Parathyroid adenoma (tissue), 2 donors: Measurements from ENCODE around the gene KRT34.

Experiments used
- H2AFZ ChIP-seq: fragments of 300-600 bp; sonication (generic); one replicate; pipeline ENCODE4 v1.7.0; 2017; ENCODE audit warnings: antibody characterized with exemption, mild to moderate bottlenecking
- H3K27ac ChIP-seq: fragments of 300-600 bp; sonication (generic); one replicate; pipeline ENCODE4 v1.7.0; 2017
- H3K27me3 ChIP-seq: fragments of 300-600 bp; sonication (generic); one replicate; pipeline ENCODE4 v1.7.0; 2017; ENCODE audit warnings: low read length; ENCODE audit not compliant: control insufficient read depth, insufficient read depth
- H3K36me3 ChIP-seq: fragments of 300-600 bp; sonication (generic); one replicate; pipeline ENCODE4 v1.7.0; 2017; ENCODE audit warnings: low read length; ENCODE audit not compliant: control insufficient read depth, insufficient read depth
- H3K4me1 ChIP-seq: fragments of 300-600 bp; sonication (generic); one replicate; pipeline ENCODE4 v1.7.0; 2017; ENCODE audit warnings: control low read depth
- H3K4me2 ChIP-seq: fragments of 300-600 bp; sonication (generic); one replicate; pipeline ENCODE4 v1.7.0; 2017; ENCODE audit warnings: low read length
- H3K4me3 ChIP-seq: fragments of 300-600 bp; sonication (generic); one replicate; pipeline ENCODE4 v1.7.0; 2017; ENCODE audit warnings: low read depth, low read length
- H3K79me2 ChIP-seq: fragments of 300-600 bp; sonication (generic); one replicate; pipeline ENCODE4 v1.7.0; 2017; ENCODE audit warnings: control low read depth
- H3K9ac ChIP-seq: fragments of 300-600 bp; sonication (generic); one replicate; pipeline ENCODE4 v1.7.0; 2017; ENCODE audit warnings: mild to moderate bottlenecking
- H3K9me3 ChIP-seq: fragments of 300-600 bp; sonication (generic); one replicate; pipeline ENCODE4 v1.7.0; 2017; ENCODE audit warnings: low read length; ENCODE audit not compliant: control insufficient read depth
- CTCF ChIP-seq: fragments of 300-600 bp; sonication (generic); IDR thresholded peaks from one replicate; pipeline ENCODE4 v1.7.0; 2017; ENCODE audit warnings: antibody characterized with exemption, mild to moderate bottlenecking
- donor health status: primary hyperparathyroidism.

KRT34 gene

GRCh38 chr17:41343029-41343428 lies 39.1 kb downstream of the KRT34 start:
- Histone ChIP-seq H3K4me3 (no peak overlapping the region), H2AFZ (no peak overlapping the region), H3K79me2 (no peaks in the 10 kb centered on the region), H3K27ac (no peak overlapping the region), H3K9me3 (no peaks in the 10 kb centered on the region), H3K27me3 (no peaks in the 10 kb centered on the region), H3K4me1 (peaks cover 3% of the 10 kb centered on the region), H3K9ac (no peak overlapping the region), H3K36me3 (no peaks in the 10 kb centered on the region), H3K4me2 (no peak overlapping the region)
- TF ChIP-seq CTCF: no peak

- Histone ChIP-seq H3K9ac (no peak overlapping the region), H3K9me3 (no peaks in the 10 kb centered on the region), H3K27ac (no peak overlapping the region), H3K79me2 (no peaks in the 10 kb centered on the region), H3K27me3 (no peaks in the 10 kb centered on the region), H3K36me3 (no peaks in the 10 kb centered on the region), H3K4me3 (no peak overlapping the region), H3K4me1 (peaks cover 3% of the 10 kb centered on the region), H2AFZ (no peak overlapping the region), H3K4me2 (no peak overlapping the region)
- no peak for TF ChIP-seq CTCF
Measured at GRCh38 chr17:41340934-41341861, 40.9 kb downstream of the KRT34 start.

GRCh38 chr17:41340494-41340893 lies 41.6 kb downstream of the KRT34 start:
- Histone ChIP-seq H3K4me2 (no peak overlapping the region), H3K27ac (no peak overlapping the region), H3K4me1 (peaks cover 3% of the 10 kb centered on the region), H2AFZ (no peak overlapping the region), H3K4me3 (no peak overlapping the region), H3K9me3 (no peaks in the 10 kb centered on the region), H3K36me3 (no peaks in the 10 kb centered on the region), H3K27me3 (no peaks in the 10 kb centered on the region), H3K79me2 (no peaks in the 10 kb centered on the region), H3K9ac (no peak overlapping the region)
- TF ChIP-seq CTCF: no peak

- no peaks in the 10 kb centered on the region for H3K9me3 ChIP-seq
- no peaks in the 10 kb centered on the region for H3K36me3 ChIP-seq
- H3K4me2 ChIP-seq: no peak overlapping the region
- no peak overlapping the region for H3K9ac ChIP-seq
- TF ChIP-seq CTCF: no peak
- no peak overlapping the region for H2AFZ ChIP-seq
- H3K4me1 ChIP-seq: peaks cover 3% of the 10 kb centered on the region
- H3K4me3 ChIP-seq: no peak overlapping the region
- no peaks in the 10 kb centered on the region for H3K79me2 ChIP-seq
- no peaks in the 10 kb centered on the region for H3K27me3 ChIP-seq
- H3K27ac ChIP-seq: no peak overlapping the region
Measured at GRCh38 chr17:41339571-41340172, 42.4 kb downstream of the KRT34 start.
